BLaER1 treated with 17β-estradiol and CSF1 and Interleukin-3, amounts not matched to agents 10 nM and 100 nM (cell line): ENCODE results near the gene EMP2.

ENCODE experiments used
- H3K27ac ChIP-seq, 11 experiments: shearing (Covaris generic); formaldehyde crosslinking; 2 replicates each; pipeline ENCODE4 v1.8.1; 2022
- H3K27me3 ChIP-seq, 11 experiments: shearing (Covaris generic); formaldehyde crosslinking; 2 replicates each; pipeline ENCODE4 v1.8.1; 2022
- H3K36me3 ChIP-seq, 11 experiments: shearing (Covaris generic); formaldehyde crosslinking; 2 replicates each; pipeline ENCODE4 v1.8.1; 2022
- H3K4me1 ChIP-seq, 10 experiments: shearing (Covaris generic); formaldehyde crosslinking; 2 replicates each; pipeline ENCODE4 v1.8.1; 2022
- H3K4me2 ChIP-seq, 11 experiments: shearing (Covaris generic); formaldehyde crosslinking; 2 replicates each; pipeline ENCODE4 v1.8.1; 2022
- H3K4me3 ChIP-seq, 10 experiments: shearing (Covaris generic); formaldehyde crosslinking; 2 replicates each; pipeline ENCODE4 v1.8.1; 2022
- H3K9ac ChIP-seq, 11 experiments: shearing (Covaris generic); formaldehyde crosslinking; 2 replicates each; pipeline ENCODE4 v1.8.1; 2022
- H3K9me3 ChIP-seq, 11 experiments: shearing (Covaris generic); formaldehyde crosslinking; replicated peaks in 1 of 11; 2 replicates each; pipeline ENCODE4 v1.8.1; 2022
- H4K20me1 ChIP-seq, 11 experiments: shearing (Covaris generic); formaldehyde crosslinking; 2 replicates each; pipeline ENCODE4 v1.8.1; 2022
- Cebpa-rat ChIP-seq, 11 experiments: shearing (Covaris generic); IDR thresholded peaks; 2 replicates each; pipeline ENCODE4 v1.8.1; 2022

Gene EMP2

GRCh38 chr16:10587622-10588021 lies 7.2 kb upstream of the EMP2 start:
- H4K20me1 ChIP-seq = no peaks in the 10 kb centered on the region
- peaks cover 0 to 5% (median 0%) of the 10 kb centered on the region in 11 experiments; a peak in 3 of 22 replicates for H3K27me3 ChIP-seq
- H3K27ac ChIP-seq = no peak overlapping the region
- H3K9me3 ChIP-seq = peaks cover 0 to 8% (median 0%) of the 10 kb centered on the region in 11 experiments; a peak in 3 of 22 replicates
- no peaks in the 10 kb centered on the region for H3K36me3 ChIP-seq
- no peak overlapping the region for H3K4me2 ChIP-seq
- no peak overlapping the region for H3K4me3 ChIP-seq
- no peak for TF ChIP-seq Cebpa-rat (IDR thresholded peaks at IDR 0.05)
- peaks cover 0 to 10% (median 5%) of the 10 kb centered on the region in 10 experiments; a peak in 9 of 20 replicates for H3K4me1 ChIP-seq
- no peak overlapping the region for H3K9ac ChIP-seq

GRCh38 chr16:10584981-10585438 lies 4.6 kb upstream of the EMP2 start:
- Histone ChIP-seq H3K9me3 (peaks cover 0 to 8% (median 0%) of the 10 kb centered on the region in 11 experiments; a peak in 3 of 22 replicates), H3K4me3 (no peak overlapping the region), H3K9ac (no peak overlapping the region), H3K27me3 (peaks cover 7 to 31% (median 22%) of the 10 kb centered on the region in 11 experiments), H4K20me1 (no peaks in the 10 kb centered on the region), H3K4me2 (no peak overlapping the region), H3K4me1 (peaks cover 4 to 27% (median 20%) of the 10 kb centered on the region in 10 experiments; a peak in 16 of 20 replicates), H3K27ac (no peak overlapping the region), H3K36me3 (no peaks in the 10 kb centered on the region)
- no peak for TF ChIP-seq Cebpa-rat (IDR thresholded peaks at IDR 0.05)

- no peak overlapping the region for H3K9ac ChIP-seq
- peaks cover 0 to 10% (median 0%) of the 10 kb centered on the region in 11 experiments; a peak in 2 of 22 replicates for H4K20me1 ChIP-seq
- H3K27me3 ChIP-seq = peaks cover 21 to 49% (median 40%) of the 10 kb centered on the region in 11 experiments
- H3K4me1 ChIP-seq = peaks cover 14 to 36% (median 29%) of the 10 kb centered on the region in 10 experiments; a peak in 19 of 20 replicates
- no peak overlapping the region for H3K4me2 ChIP-seq
- H3K9me3 ChIP-seq = peaks cover 0 to 8% (median 0%) of the 10 kb centered on the region in 11 experiments; a peak in 3 of 22 replicates
- no peak overlapping the region for H3K4me3 ChIP-seq
- no peaks in the 10 kb centered on the region for H3K36me3 ChIP-seq
- no peak overlapping the region for H3K27ac ChIP-seq
- no peak for TF ChIP-seq Cebpa-rat (IDR thresholded peaks at IDR 0.05)
Measured at GRCh38 chr16:10583269-10583668, 2.9 kb upstream of the EMP2 start.

GRCh38 chr16:10581507-10581906 lies 1.1 kb upstream of the EMP2 start:
- TF ChIP-seq Cebpa-rat (IDR thresholded peaks at IDR 0.05) = peak in 7 of 11 experiments; percentile 36 to 81 (median 56); a peak in 10 of 22 replicates
- no peaks in the 10 kb centered on the region for H3K36me3 ChIP-seq
- H4K20me1 ChIP-seq = peaks cover 0 to 12% (median 0%) of the 10 kb centered on the region in 11 experiments; a peak in 2 of 22 replicates
- H3K9ac ChIP-seq = no peak overlapping the region
- H3K27ac ChIP-seq = no peak overlapping the region
- peak overlapping the region in 10 of 11 experiments; percentile 91 to 99 (median 97); a peak in 16 of 22 replicates for H3K4me2 ChIP-seq
- H3K4me1 ChIP-seq = peaks cover 25 to 52% (median 43%) of the 10 kb centered on the region in 10 experiments
- H3K9me3 ChIP-seq = peaks cover 0 to 8% (median 0%) of the 10 kb centered on the region in 11 experiments; a peak in 3 of 22 replicates
- H3K4me3 ChIP-seq = no peak overlapping the region
- H3K27me3 ChIP-seq = peaks cover 21 to 52% (median 44%) of the 10 kb centered on the region in 11 experiments

GRCh38 chr16:10580883-10581247 lies 467 bp upstream of the EMP2 start:
- Histone ChIP-seq H3K36me3 (no peaks in the 10 kb centered on the region), H3K4me3 (peak overlapping the region; percentile 65 to 80 (median 75)), H3K4me2 (peak overlapping the region; percentile 91 to 99 (median 98)), H3K27me3 (peaks cover 21 to 52% (median 44%) of the 10 kb centered on the region in 11 experiments), H4K20me1 (peaks cover 0 to 12% (median 0%) of the 10 kb centered on the region in 11 experiments; a peak in 2 of 22 replicates), H3K4me1 (peaks cover 32 to 59% (median 50%) of the 10 kb centered on the region in 10 experiments), H3K9me3 (peaks cover 0 to 8% (median 0%) of the 10 kb centered on the region in 11 experiments; a peak in 3 of 22 replicates), H3K9ac (peak overlapping the region; percentile 73 to 85 (median 80)), H3K27ac (peak overlapping the region in 10 of 11 experiments; percentile 56 to 81 (median 72); a peak in 18 of 22 replicates)
- TF ChIP-seq Cebpa-rat (IDR thresholded peaks at IDR 0.05) = no peak

- Histone ChIP-seq H3K9ac (peak overlapping the region; percentile 73 to 85 (median 80); a peak in 21 of 22 replicates), H3K4me2 (peak overlapping the region; percentile 91 to 99 (median 98)), H3K9me3 (peaks cover 0 to 8% (median 0%) of the 10 kb centered on the region in 11 experiments; a peak in 3 of 22 replicates), H3K4me3 (peak overlapping the region; percentile 65 to 80 (median 75)), H3K4me1 (peaks cover 45 to 72% (median 62%) of the 10 kb centered on the region in 10 experiments), H3K27me3 (peaks cover 21 to 52% (median 44%) of the 10 kb centered on the region in 11 experiments), H4K20me1 (peaks cover 0 to 12% (median 0%) of the 10 kb centered on the region in 11 experiments; a peak in 2 of 22 replicates), H3K36me3 (no peaks in the 10 kb centered on the region), H3K27ac (peak overlapping the region in 9 of 11 experiments; percentile 59 to 81 (median 73); a peak in 12 of 22 replicates)
- no peak for TF ChIP-seq Cebpa-rat (IDR thresholded peaks at IDR 0.05)
Measured at GRCh38 chr16:10579575-10579964, 828 bp downstream of the EMP2 start.

GRCh38 chr16:10578474-10579316 lies 1.7 kb downstream of the EMP2 start:
- Histone ChIP-seq H3K27ac (no peak overlapping the region; a peak in 1 of 22 replicates), H3K4me2 (peak overlapping the region in 10 of 11 experiments; percentile 91 to 99 (median 97); a peak in 18 of 22 replicates), H3K4me1 (peaks cover 45 to 78% (median 66%) of the 10 kb centered on the region in 10 experiments), H4K20me1 (peaks cover 0 to 12% (median 0%) of the 10 kb centered on the region in 11 experiments; a peak in 2 of 22 replicates), H3K9me3 (peaks cover 0 to 7% (median 0%) of the 10 kb centered on the region in 11 experiments; a peak in 3 of 22 replicates), H3K36me3 (no peaks in the 10 kb centered on the region), H3K27me3 (peaks cover 21 to 52% (median 44%) of the 10 kb centered on the region in 11 experiments), H3K9ac (peak overlapping the region in 2 of 11 experiments; percentile 18 to 40; a peak in 3 of 22 replicates), H3K4me3 (peak overlapping the region in 5 of 10 experiments; percentile 75 to 80 (median 76); a peak in 9 of 20 replicates)
- TF ChIP-seq Cebpa-rat (IDR thresholded peaks at IDR 0.05) = no peak
